ENCODE data around the gene TASOR.
"Not testable (repeated sequence)": the region's sequence is repeated elsewhere in the genome, so short reads cannot be mapped to it uniquely, and the experiment has no call there.

The TASOR gene

GRCh38 chr3:56683122-56683817 is at the start of gene TASOR:
Gene TASOR, minus strand, starts transcription at chr3:56683265. Its CDS starts 259 bp downstream, at chr3:56683006.
- DNase-seq: peak; percentile 85

GRCh38 chr3:56732109-56732508 is 49.0 kb upstream of the TASOR start:
- DNase-seq: no peak

GRCh38 chr3:56725175-56725574 is 42.1 kb upstream of the TASOR start:
- peak; percentile 22 for DNase-seq

DNA sequence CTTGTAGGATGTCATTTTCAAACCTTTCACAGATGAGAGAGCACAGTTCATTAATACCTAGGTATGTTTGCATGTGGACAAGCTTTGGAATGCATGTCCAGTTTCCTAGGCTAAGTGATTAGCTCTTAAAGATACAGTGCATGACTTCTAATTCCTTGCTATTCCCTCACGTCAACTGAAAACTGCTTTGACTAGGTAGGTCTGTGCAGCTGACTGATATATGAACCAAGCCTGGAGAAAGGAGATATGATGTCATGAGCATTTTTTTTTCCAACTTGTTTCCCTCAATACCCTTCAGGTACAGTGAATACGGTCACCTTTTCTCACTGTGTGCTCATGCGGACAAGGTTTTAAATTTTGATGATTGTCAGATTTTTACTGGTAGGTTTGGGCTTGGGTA is 41.6 kb upstream of the TASOR start:
- DNase-seq: no peak

DNA sequence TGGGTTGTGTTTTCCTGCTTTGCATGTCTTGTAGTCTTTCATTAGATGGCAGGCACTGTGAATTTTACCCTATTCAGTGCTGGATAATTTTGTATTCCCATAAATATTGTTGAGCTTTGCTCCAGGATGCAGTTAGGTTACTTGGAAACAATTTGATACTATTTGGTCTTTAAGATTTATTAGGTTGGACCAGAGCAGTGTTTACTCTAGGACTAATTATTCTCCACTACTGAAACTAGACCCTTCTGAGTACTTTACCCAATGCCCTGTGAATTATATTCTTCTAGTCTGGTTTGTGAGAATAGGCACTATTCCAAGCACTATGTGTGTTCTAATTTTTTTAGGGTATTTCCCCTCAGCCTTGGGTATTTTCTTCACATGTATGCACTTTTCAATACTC is 37.8 kb upstream of the TASOR start:
- no peak for DNase-seq

- DNase-seq: not testable (repeated sequence)
Measured at GRCh38 chr3:56718809-56719208, 35.7 kb upstream of the TASOR start.

- no peak for DNase-seq
Measured at GRCh38 chr3:56711344-56711743, 28.3 kb upstream of the TASOR start.

- DNase-seq: peak; percentile 25
Measured at GRCh38 chr3:56707412-56707811, 24.3 kb upstream of the TASOR start.

GRCh38 chr3:56706629-56707028 is 23.6 kb upstream of the TASOR start:
- DNase-seq: no peak

DNA sequence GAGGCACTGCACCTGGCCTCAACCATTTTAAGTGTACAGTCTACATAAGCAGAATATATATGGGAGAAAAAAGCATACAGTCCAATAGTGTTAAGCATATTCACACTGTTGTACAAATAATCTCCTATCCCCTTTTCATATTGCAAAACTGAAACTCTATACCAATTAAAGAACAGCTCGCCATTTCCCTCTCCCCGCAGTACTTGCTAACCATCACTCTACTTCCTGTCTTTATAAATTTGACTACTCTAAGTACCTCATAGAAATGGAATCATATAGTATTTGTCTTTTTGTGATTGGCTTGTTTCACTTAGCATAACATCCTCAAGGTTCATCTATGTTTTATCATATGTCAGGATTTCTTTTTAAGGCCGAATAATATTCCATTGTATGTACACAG is 21.6 kb upstream of the TASOR start:
- no peak for DNase-seq

GRCh38 chr3:56702490-56703315 is 19.6 kb upstream of the TASOR start:
- DNase-seq: no peak

DNA sequence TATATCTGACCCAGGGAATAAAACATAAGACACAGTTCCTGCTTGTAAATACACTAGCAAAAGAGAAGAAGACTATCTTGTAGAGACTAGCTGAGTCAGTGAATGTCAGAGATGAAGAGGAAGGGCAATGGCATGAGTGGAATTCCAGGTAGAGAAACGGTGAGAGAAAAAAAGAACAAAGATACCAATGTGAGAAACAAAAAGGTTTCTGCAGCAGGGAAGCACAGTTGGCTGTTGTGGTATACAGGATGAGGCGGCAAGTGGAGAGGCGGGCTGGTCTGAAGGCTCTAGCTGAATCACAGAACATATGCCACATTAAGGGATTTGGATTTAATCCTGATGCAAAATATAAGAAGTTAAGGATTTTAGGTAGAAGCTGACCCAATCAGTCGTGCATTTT is 17.1 kb upstream of the TASOR start:
- DNase-seq: no peak

DNA sequence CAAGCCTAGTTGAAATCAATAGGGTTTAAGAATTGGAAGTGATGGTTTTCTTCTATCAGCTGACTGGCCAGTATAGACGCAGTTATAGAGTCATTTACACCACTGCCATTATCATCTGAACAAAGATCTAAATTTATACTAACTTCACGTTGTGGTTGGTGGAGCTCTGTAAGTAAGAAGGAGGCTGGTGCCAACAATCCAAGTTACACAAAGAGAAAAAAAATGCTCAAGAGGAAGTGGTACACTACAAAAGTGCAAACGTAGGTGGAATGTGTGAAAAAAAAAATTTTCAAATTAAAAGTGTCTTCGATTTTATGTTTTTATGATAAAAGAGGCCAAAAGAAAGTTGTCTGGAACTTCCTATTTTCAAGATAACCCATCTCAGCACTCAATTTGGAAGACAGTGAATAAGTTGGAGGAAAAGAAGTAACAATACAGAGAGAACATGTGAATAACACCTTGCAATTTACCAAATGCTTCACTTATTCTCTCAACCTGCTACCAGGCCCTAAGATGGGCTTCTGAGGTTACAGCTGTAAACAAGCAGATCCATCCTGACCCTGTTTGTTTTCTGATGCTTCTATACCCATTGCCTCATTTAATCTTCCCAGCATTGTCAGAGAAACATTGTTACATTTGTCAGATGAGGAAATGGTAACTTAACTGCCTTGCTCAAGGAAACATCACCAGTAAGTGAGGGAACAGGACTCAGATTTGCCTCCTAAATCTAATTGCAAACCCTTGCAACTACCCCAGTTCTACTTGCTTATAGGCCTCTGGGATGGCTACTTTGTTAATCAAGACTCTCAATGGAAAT is 12.0 kb upstream of the TASOR start:
- no peak for DNase-seq

GRCh38 chr3:56693750-56694149 is 10.7 kb upstream of the TASOR start:
- no peak for DNase-seq

DNA sequence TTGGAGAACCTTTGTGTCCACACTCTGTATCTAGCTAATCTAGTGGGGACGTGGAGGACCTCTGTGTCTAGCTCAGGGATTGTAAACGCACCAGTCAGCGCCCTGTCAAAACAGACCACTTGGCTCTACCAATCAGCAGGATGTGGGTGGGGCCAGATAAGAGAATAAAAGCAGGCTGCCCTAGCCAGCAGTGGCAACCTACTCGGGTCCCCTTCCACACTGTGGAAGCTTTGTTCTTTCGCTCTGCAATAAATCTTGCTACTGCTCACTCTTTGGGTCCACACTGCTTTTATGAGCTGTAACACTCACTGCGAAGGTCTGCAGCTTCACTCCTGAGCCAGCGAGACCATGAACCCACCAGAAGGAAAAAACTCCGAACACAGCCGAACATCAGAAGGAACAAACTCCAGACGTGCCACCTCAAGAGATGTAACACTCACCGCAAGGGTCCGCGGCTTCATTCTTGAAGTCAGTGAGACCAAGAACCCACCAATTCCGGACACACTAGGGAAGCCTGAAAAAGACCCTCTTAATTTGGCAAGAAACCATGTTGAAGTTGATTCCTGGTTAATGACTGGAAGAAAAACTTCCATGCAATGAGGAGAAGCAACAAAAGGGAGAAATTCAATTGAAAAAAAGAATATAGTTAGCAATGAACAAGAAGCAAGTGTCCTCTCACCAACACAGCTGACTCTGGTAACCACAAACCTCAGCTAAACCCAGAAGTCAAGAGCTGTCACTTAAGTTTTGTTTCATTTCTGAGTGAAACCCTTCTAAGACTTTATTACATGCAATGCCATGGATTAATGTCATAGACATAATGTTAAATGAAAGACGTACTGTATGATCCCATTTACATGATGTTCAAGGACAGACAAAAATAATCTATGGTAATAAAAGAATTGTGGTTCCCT is 9.7 kb upstream of the TASOR start:
- not testable (repeated sequence) for DNase-seq

GRCh38 chr3:56692001-56692365 is 8.9 kb upstream of the TASOR start:
- DNase-seq: not testable (repeated sequence)

- no peak for DNase-seq
Measured at GRCh38 chr3:56691165-56692000, 8.3 kb upstream of the TASOR start.

DNA sequence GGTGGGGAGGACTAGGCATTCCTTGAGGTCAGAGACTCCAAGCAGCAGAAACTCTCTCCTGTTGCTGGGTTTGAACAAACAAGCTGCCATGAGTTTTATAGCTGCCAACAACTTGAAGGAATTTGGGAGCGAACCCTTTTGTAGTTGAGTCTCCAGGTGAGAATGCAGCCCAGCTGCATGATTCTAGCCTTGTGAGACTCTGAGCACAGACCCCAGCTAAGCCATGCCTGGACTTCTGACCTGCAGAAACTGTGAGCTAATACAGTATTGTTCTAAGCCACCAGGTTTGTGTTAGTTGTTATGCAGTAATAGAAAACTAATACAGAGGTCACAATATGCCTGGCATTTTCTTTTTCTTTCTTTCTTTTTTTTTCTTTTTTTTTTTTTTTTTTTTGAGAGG is 6.2 kb upstream of the TASOR start:
- no peak for DNase-seq

DNA sequence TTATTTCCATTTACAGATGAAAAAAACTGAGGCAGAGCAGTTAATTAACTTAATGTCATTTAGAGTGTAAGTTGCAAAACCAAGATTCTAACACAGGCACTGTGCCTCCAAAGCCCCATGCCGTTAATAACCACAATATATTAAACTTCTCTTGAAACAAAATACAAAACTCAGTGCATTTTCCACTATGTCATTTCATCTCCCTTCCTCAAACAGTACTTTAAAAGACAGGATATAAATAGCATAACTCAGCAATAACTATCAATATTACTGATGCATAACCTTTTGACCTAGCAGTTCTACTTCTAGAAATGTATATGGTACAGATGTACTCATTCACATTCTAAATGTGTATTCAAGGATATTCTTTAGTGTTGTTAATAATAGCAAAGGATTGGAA is 5.1 kb upstream of the TASOR start:
- no peak for DNase-seq

DNA sequence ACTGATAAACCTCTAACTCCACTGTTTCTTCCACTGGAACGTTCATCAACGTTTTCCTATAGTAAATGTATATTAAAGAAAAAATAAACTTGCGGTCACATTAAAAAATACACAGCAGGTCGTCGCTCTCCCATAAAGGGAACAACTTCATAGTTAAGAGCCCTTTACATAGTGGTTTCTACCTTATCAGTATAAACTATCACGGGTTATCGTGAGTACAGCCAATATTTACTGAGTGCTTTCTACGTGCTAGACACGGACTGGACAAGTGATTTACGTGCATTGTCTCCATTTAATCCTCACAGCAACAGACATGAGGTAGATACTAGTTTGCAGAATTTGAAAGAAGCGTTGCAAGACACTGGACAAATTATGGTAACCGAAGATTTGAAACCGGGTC is 964 bp upstream of the TASOR start:
- DNase-seq: no peak

GRCh38 chr3:56682462-56683121 is 473 bp downstream of the TASOR start:
- DNase-seq: peak; percentile 71

Measured in stimulated activated CD4-positive, alpha-beta T cell treated with anti-CD3 and anti-CD28 coated beads, Interleukin-12 subunit alpha, Interleukin-12 subunit beta, amount 100 ng/mL, for 4 hours (primary cell).